Neural cell (in vitro differentiated cells): ENCODE data around the gene CCR5. TPM values are rescaled to one million over a fixed set of nuclear protein-coding genes. Genes with fewer than 3 reads are reported as not detected.

ENCODE experiments used
- H2AFZ ChIP-seq: fragments of 200-600, 300-800 bp; sonication (generic), shearing (Covaris generic); 2 replicates; pipeline ENCODE4 v1.6.0; 2014; ENCODE audit warnings: low read depth, mild to moderate bottlenecking, antibody characterized with exemption, low read length, moderate library complexity
- H3F3A ChIP-seq: fragments of 200-600 bp; shearing (Covaris generic); 2 replicates; pipeline ENCODE4 v1.6.1; 2016; ENCODE audit warnings: mild to moderate bottlenecking, moderate library complexity, mixed read lengths, antibody characterized with exemption, low read length; ENCODE audit not compliant: insufficient read depth, poor library complexity, severe bottlenecking
- H3K27ac ChIP-seq: fragments of 200-600, 300-800 bp; sonication (generic), shearing (Covaris generic); 2 replicates; pipeline ENCODE4 v1.5.1; 2014; ENCODE audit warnings: mild to moderate bottlenecking, low read length, moderate library complexity
- H3K27me3 ChIP-seq: fragments of 300-800, 200-600 bp; sonication (generic), shearing (Covaris generic); 2 replicates; pipeline ENCODE4 v1.6.0; 2014; ENCODE audit warnings: mild to moderate bottlenecking, low read depth, low read length, moderate library complexity; ENCODE audit not compliant: insufficient read depth
- H3K36me3 ChIP-seq: fragments of 300-800, 200-600 bp; sonication (generic), shearing (Covaris generic); 2 replicates; pipeline ENCODE4 v1.5.1; 2014; ENCODE audit warnings: mild to moderate bottlenecking, antibody characterized with exemption, low read length, moderate library complexity; ENCODE audit not compliant: insufficient read depth
- H3K4me2 ChIP-seq: fragments of 300-800, 200-600 bp; sonication (generic), shearing (Covaris generic); 2 replicates; pipeline ENCODE4 v1.6.0; 2014; ENCODE audit warnings: mild to moderate bottlenecking, low read length
- H3K4me3 ChIP-seq: fragments of 300-800, 200-600 bp; sonication (generic), shearing (Covaris generic); 2 replicates; pipeline ENCODE4 v1.5.1; 2014; ENCODE audit warnings: mild to moderate bottlenecking, low read length, moderate library complexity
- H3K79me2 ChIP-seq: fragments of 200-600 bp; shearing (Covaris generic); replicated peaks from 2 replicates; pipeline ENCODE4 v1.6.0; 2014; ENCODE audit warnings: mild to moderate bottlenecking, low read length, moderate library complexity; ENCODE audit not compliant: insufficient read depth
- H3K9ac ChIP-seq: fragments of 300-800, 200-600 bp; sonication (generic), shearing (Covaris generic); 2 replicates; pipeline ENCODE4 v1.6.1; 2016; ENCODE audit warnings: mild to moderate bottlenecking, low read length, mixed read lengths
- H3K9me2 ChIP-seq: fragments of 200-600 bp; shearing (Covaris generic); 2 replicates; pipeline ENCODE4 v1.6.1; 2016; ENCODE audit warnings: mild to moderate bottlenecking, low read length, mixed read lengths; ENCODE audit not compliant: insufficient read depth
- H3K9me3 ChIP-seq: fragments of 200-600, 300-800 bp; sonication (generic), shearing (Covaris generic); 2 replicates; pipeline ENCODE4 v1.6.1; 2016; ENCODE audit warnings: mild to moderate bottlenecking, mixed run types, low read length, moderate library complexity, mixed read lengths
- H4K20me1 ChIP-seq: fragments of 200-600 bp; shearing (Covaris generic); 2 replicates; pipeline ENCODE4 v1.6.1; 2016; ENCODE audit warnings: mild to moderate bottlenecking, mixed run types; ENCODE audit not compliant: insufficient read depth
- EP300 ChIP-seq: fragments of 450-650 bp; conservative IDR thresholded peaks from 2 replicates; pipeline ENCODE4 v1.6.1; 2014; ENCODE audit warnings: antibody characterized with exemption, mild to moderate bottlenecking, moderate library complexity; ENCODE audit not compliant: poor library complexity, severe bottlenecking
- EZH2 ChIP-seq: fragments of 200-600, 300-800 bp; shearing (Covaris generic), sonication (generic); IDR thresholded peaks from 2 replicates; pipeline ENCODE4 v1.6.1; 2014; ENCODE audit warnings: antibody characterized with exemption, low read length, borderline replicate concordance, mild to moderate bottlenecking; ENCODE audit not compliant: insufficient read depth, poor library complexity, severe bottlenecking
- MXI1 ChIP-seq: fragments of 450-650 bp; conservative IDR thresholded peaks from 2 replicates; pipeline ENCODE4 v1.6.1; 2014; ENCODE audit warnings: antibody characterized with exemption, mild to moderate bottlenecking; ENCODE audit not compliant: poor library complexity, severe bottlenecking
- POLR2AphosphoS5 ChIP-seq: IDR thresholded peaks from 2 replicates; pipeline ENCODE4 v1.6.1; 2012
- RAD21 ChIP-seq: fragments of 450-650 bp; conservative IDR thresholded peaks from 2 replicates; pipeline ENCODE4 v1.6.1; 2014; ENCODE audit warnings: antibody characterized with exemption, mild to moderate bottlenecking, moderate library complexity
- SMC3 ChIP-seq: fragments of 450-650 bp; conservative IDR thresholded peaks from 2 replicates; pipeline ENCODE4 v1.6.1; 2014; ENCODE audit warnings: antibody characterized with exemption, mild to moderate bottlenecking, moderate library complexity; ENCODE audit not compliant: poor library complexity
- TAF1 ChIP-seq: IDR thresholded peaks from 2 replicates; pipeline ENCODE4 v1.6.1; 2012; ENCODE audit warnings: low read depth
- polyA plus RNA-seq: library from polyadenylated mRNA; depleted of rRNA; stranded (reverse); fragments of >200 nt; gene quantifications from 2 replicates; pipeline ENCODE4 v1.2.3, GENCODE V29; 2014
- TF ChIP-seq, protein P1 (sequence below): IDR thresholded peaks from 2 replicates; pipeline ENCODE4 v1.6.1; 2012; ENCODE audit warnings: borderline replicate concordance
- TF ChIP-seq, protein P2 (sequence below): fragments of 450-650 bp; IDR thresholded peaks from 2 replicates; pipeline ENCODE4 v1.5.1; 2014; ENCODE audit warnings: antibody characterized with exemption, mild to moderate bottlenecking, moderate library complexity; ENCODE audit not compliant: poor library complexity, severe bottlenecking

CCR5 gene
- polyA plus RNA-seq, 1 donor from 2014 or later = not detected

DNA sequence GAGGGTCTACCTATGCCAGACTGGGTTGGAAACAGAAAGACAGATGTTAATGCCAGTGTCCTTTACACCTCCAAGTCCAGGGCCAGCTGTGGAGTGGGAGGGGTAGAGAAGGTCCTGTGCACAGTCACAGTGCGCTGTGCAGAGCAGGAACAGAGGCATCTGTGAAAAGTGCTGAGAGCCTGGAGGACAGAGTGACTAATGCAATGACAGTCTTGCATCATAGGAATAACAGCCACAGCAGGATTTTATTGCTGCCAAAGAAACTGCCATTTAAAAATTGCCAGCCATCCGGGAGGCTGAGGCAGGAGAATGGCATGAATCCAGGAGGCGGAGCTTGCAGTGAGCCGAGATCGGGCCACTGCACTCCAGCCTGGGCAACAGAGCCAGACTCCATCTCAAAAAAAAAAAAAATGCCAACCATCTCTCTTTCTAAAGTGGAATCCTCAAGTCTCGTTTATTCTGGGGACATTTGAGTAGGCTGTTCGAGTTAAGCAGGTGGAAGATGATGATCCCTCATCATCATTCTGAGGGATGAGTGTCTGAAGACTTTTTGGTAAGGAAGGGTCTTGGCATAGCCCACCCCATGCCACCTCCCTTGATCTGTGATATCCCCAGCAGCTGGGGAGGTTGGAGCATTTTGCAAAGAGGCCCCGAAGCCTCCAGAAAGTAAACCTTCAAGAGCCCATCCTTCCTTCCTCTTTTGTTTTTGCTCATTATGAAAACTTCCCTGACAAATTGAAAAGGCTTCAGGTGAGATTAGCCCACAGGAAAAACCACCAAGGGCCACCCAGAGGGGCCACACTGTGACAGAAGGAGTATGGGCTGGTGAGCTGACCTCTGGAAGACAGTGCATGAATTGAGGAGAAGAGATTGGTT is 9.1 kb upstream of the CCR5 start:
- Histone ChIP-seq H3K79me2 (no peaks in the 10 kb centered on the region), H3K27me3 (no peaks in the 10 kb centered on the region), H2AFZ (no peak overlapping the region), H3K4me2 (no peak overlapping the region), H3K4me3 (no peak overlapping the region), H3K9me2 (no peaks in the 10 kb centered on the region), H4K20me1 (no peaks in the 10 kb centered on the region), H3K9me3 (no peaks in the 10 kb centered on the region), H3F3A (no peaks in the 10 kb centered on the region), H3K36me3 (no peaks in the 10 kb centered on the region), H3K9ac (no peak overlapping the region), H3K27ac (no peak overlapping the region)
- TF ChIP-seq MXI1 (no peak), SMC3 (no peak), EZH2 (no peak), EP300 (no peak), POLR2AphosphoS5 (no peak), TAF1 (no peak), RAD21 (no peak)
- TF ChIP-seq, protein P1, sequence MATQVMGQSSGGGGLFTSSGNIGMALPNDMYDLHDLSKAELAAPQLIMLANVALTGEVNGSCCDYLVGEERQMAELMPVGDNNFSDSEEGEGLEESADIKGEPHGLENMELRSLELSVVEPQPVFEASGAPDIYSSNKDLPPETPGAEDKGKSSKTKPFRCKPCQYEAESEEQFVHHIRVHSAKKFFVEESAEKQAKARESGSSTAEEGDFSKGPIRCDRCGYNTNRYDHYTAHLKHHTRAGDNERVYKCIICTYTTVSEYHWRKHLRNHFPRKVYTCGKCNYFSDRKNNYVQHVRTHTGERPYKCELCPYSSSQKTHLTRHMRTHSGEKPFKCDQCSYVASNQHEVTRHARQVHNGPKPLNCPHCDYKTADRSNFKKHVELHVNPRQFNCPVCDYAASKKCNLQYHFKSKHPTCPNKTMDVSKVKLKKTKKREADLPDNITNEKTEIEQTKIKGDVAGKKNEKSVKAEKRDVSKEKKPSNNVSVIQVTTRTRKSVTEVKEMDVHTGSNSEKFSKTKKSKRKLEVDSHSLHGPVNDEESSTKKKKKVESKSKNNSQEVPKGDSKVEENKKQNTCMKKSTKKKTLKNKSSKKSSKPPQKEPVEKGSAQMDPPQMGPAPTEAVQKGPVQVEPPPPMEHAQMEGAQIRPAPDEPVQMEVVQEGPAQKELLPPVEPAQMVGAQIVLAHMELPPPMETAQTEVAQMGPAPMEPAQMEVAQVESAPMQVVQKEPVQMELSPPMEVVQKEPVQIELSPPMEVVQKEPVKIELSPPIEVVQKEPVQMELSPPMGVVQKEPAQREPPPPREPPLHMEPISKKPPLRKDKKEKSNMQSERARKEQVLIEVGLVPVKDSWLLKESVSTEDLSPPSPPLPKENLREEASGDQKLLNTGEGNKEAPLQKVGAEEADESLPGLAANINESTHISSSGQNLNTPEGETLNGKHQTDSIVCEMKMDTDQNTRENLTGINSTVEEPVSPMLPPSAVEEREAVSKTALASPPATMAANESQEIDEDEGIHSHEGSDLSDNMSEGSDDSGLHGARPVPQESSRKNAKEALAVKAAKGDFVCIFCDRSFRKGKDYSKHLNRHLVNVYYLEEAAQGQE = no peak
- TF ChIP-seq, protein P2, sequence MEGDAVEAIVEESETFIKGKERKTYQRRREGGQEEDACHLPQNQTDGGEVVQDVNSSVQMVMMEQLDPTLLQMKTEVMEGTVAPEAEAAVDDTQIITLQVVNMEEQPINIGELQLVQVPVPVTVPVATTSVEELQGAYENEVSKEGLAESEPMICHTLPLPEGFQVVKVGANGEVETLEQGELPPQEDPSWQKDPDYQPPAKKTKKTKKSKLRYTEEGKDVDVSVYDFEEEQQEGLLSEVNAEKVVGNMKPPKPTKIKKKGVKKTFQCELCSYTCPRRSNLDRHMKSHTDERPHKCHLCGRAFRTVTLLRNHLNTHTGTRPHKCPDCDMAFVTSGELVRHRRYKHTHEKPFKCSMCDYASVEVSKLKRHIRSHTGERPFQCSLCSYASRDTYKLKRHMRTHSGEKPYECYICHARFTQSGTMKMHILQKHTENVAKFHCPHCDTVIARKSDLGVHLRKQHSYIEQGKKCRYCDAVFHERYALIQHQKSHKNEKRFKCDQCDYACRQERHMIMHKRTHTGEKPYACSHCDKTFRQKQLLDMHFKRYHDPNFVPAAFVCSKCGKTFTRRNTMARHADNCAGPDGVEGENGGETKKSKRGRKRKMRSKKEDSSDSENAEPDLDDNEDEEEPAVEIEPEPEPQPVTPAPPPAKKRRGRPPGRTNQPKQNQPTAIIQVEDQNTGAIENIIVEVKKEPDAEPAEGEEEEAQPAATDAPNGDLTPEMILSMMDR = no peak

DNA sequence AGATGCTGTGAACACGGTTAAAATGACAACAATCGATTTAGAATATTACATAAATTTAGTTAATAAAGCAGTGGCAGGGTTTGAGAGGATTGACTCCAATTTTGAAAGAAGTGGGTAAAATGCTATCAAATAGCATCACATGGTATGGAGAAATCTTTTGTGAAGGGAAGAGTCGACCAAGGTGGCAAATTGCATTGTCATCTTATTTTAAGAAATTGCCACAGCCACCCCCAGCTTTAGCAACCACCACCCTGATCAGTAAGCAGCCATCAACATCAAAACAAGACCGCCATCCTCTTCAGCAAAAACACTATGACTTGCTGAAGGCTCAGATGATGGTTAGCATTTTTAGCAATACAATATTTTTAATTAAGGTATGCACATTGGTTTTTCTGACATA is 5.7 kb upstream of the CCR5 start:
- H3K36me3 ChIP-seq = no peaks in the 10 kb centered on the region
- no peak overlapping the region for H3K9ac ChIP-seq
- H3F3A ChIP-seq = no peaks in the 10 kb centered on the region
- no peaks in the 10 kb centered on the region for H3K9me2 ChIP-seq
- no peak overlapping the region for H3K4me3 ChIP-seq
- no peak overlapping the region for H2AFZ ChIP-seq
- no peak overlapping the region for H3K4me2 ChIP-seq
- H3K27me3 ChIP-seq = no peaks in the 10 kb centered on the region
- TF ChIP-seq MXI1 (no peak), SMC3 (no peak), POLR2AphosphoS5 (no peak), RAD21 (no peak), TAF1 (no peak), EP300 (no peak), EZH2 (no peak)
- TF ChIP-seq, protein P2 = no peak
- TF ChIP-seq, protein P1 = no peak
- H4K20me1 ChIP-seq = no peaks in the 10 kb centered on the region
- H3K9me3 ChIP-seq = no peaks in the 10 kb centered on the region
- no peak overlapping the region for H3K27ac ChIP-seq
- no peaks in the 10 kb centered on the region for H3K79me2 ChIP-seq
